HepG2 (cell line): ENCODE results near the gene GABBR2. TPM values are rescaled to one million over a fixed set of nuclear protein-coding genes. Genes with fewer than 3 reads are reported as not detected.

Experiments
- ATAC-seq: fragments of 200-7000 bp; cut with Tn5 transposase; 3 replicates; pipeline ENCODE4 v1.9.1; 2020; ENCODE audit warnings: mild to moderate bottlenecking, moderate library complexity
- BruUV-seq: library from RNA; stranded (reverse); fragments of 400-500 nt; replicated peaks from 2 replicates; lab custom pipeline; 2021; lab: Mats Ljungman, UMichigan
- CTCF ChIA-PET: fragments of 300-600 bp; formaldehyde crosslinking; extraction: SDS; loops from one replicate; lab custom pipeline; 2021; ENCODE audit warnings: low total read pairs, inconsistent platforms, low intra/inter-chr PET ratio; lab: Yijun Ruan, JAX
- POLR2A ChIA-PET: fragments of 350-600 bp; sonication (Branson Sonifier 250); formaldehyde crosslinking; loops from one replicate; lab custom pipeline; 2020; ENCODE audit warnings: antibody characterized with exemption, inconsistent platforms; lab: Yijun Ruan, JAX
- DNase-seq: peaks from one replicate; pipeline ENCODE4 v3.0.0-alpha.2; 2015; ENCODE audit warnings: low spot score
- FAIRE-seq: peaks from 3 replicates; lab custom pipeline; 2011; peaks lifted over from hg19 to GRCh38; lab: Jason Lieb, UNC
- H2AFZ ChIP-seq: one replicate; pipeline ENCODE4 v1.6.1; 2011; ENCODE audit warnings: low read length, inconsistent platforms
- H3K27ac ChIP-seq: fragments of 300-600 bp; 3 replicates; pipeline ENCODE4 v1.8.0; 2011; ENCODE audit warnings: mixed run types, mild to moderate bottlenecking, mixed read lengths, low read length, inconsistent platforms; ENCODE audit not compliant: insufficient read depth; ENCODE audit errors: extremely low read length
- H3K27me3 ChIP-seq, 2 experiments: fragments of 200-600 bp in 1 of 2; 2 replicates in 1 of 2; 3 replicates in 1 of 2; pipeline versions ENCODE4 v1.6.0 to v1.8.0; 2011; ENCODE audit warnings: low read length in 2 of 2, mild to moderate bottlenecking in 2 of 2, moderate library complexity in 2 of 2, inconsistent platforms in 1 of 2; ENCODE audit not compliant: insufficient read depth in 2 of 2, control insufficient read depth in 1 of 2
- H3K36me3 ChIP-seq, 2 experiments: fragments of 200-600 bp in 1 of 2; replicated peaks in 1 of 2; 2 replicates in 1 of 2; 3 replicates in 1 of 2; pipeline versions ENCODE4 v1.5.1 to v1.8.0; 2011; ENCODE audit warnings: low read length in 2 of 2, inconsistent platforms in 1 of 2; ENCODE audit not compliant: insufficient read depth in 2 of 2, control insufficient read depth in 1 of 2
- H3K4me1 ChIP-seq: 2 replicates; pipeline ENCODE4 v1.5.1; 2012; ENCODE audit warnings: low read length, inconsistent platforms; ENCODE audit not compliant: insufficient read depth
- H3K4me2 ChIP-seq: 2 replicates; pipeline ENCODE4 v1.6.0; 2011; ENCODE audit warnings: low read depth, low read length, inconsistent platforms
- H3K4me3 ChIP-seq, 3 experiments: fragments of 200-600 bp in 1 of 3; sonication (generic), shearing (Covaris generic) in 1 of 3; replicated peaks in 1 of 3; 2 replicates each; pipeline ENCODE4 v1.5.1; 2011 to 2016; ENCODE audit warnings: low read length in 3 of 3, inconsistent platforms in 2 of 3, low read depth in 2 of 3, mild to moderate bottlenecking in 2 of 3, control low read depth in 1 of 3, mixed read lengths in 1 of 3; ENCODE audit not compliant: insufficient read depth in 1 of 3
- H3K79me2 ChIP-seq: one replicate; pipeline ENCODE4 v1.6.1; 2011; ENCODE audit warnings: low read length, inconsistent platforms; ENCODE audit not compliant: insufficient read depth
- H3K9ac ChIP-seq: 2 replicates; pipeline ENCODE4 v1.6.0; 2011; ENCODE audit warnings: mild to moderate bottlenecking, low read depth, low read length, inconsistent platforms; ENCODE audit not compliant: insufficient read depth
- H3K9me3 ChIP-seq: 2 replicates; pipeline ENCODE4 v1.5.1; 2012; ENCODE audit warnings: mild to moderate bottlenecking, low read length
- H4K20me1 ChIP-seq: 2 replicates; pipeline ENCODE4 v1.6.0; 2011; ENCODE audit warnings: inconsistent platforms, mild to moderate bottlenecking, low read length, moderate library complexity; ENCODE audit not compliant: insufficient read depth
- AGO2 ChIP-seq: fragments of 200-400 bp; formaldehyde crosslinking; optimal IDR thresholded peaks from 2 replicates; pipeline ENCODE3; 2017; ENCODE audit warnings: mild to moderate bottlenecking, low read depth, low read length, moderate library complexity
- HCFC1 ChIP-seq: fragments of 150-350 bp; IDR thresholded peaks from 2 replicates; pipeline ENCODE4 v1.6.1; 2014; ENCODE audit warnings: low read depth, low read length
- IKZF1 ChIP-seq: fragments of 450-650 bp; IDR thresholded peaks from 2 replicates; pipeline ENCODE4 v1.7.1; 2016
- KMT2A ChIP-seq: sonication (generic); formaldehyde crosslinking; IDR thresholded peaks from 2 replicates; pipeline ENCODE4 v1.4.0; 2020; ENCODE audit warnings: missing genetic modification reagents
- RFXAP ChIP-seq: sonication (generic); formaldehyde crosslinking; IDR thresholded peaks from 2 replicates; pipeline ENCODE4 v1.4.0; 2020; ENCODE audit warnings: missing genetic modification reagents, borderline replicate concordance
- STAG1 ChIP-seq: sonication (generic); formaldehyde crosslinking; IDR thresholded peaks from 2 replicates; pipeline ENCODE4 v1.4.0; 2020; ENCODE audit warnings: missing genetic modification reagents
- ZBTB1 ChIP-seq: sonication (generic); formaldehyde crosslinking; IDR thresholded peaks from 2 replicates; pipeline ENCODE4 v1.4.0; 2020; ENCODE audit warnings: missing genetic modification reagents, borderline replicate concordance
- ZC3H4 ChIP-seq: sonication (generic); formaldehyde crosslinking; IDR thresholded peaks from 2 replicates; pipeline ENCODE4 v1.4.0; 2020; ENCODE audit warnings: missing genetic modification reagents, borderline replicate concordance
- ZFP41 ChIP-seq: sonication (generic); formaldehyde crosslinking; IDR thresholded peaks from 2 replicates; pipeline ENCODE4 v1.4.0; 2020; ENCODE audit warnings: mild to moderate bottlenecking, missing genetic modification reagents, borderline replicate concordance
- ZNF234 ChIP-seq: sonication (generic); formaldehyde crosslinking; conservative IDR thresholded peaks from 2 replicates; pipeline ENCODE4 v1.5.1; 2020; ENCODE audit warnings: mild to moderate bottlenecking, missing genetic modification reagents
- WGBS: methylation state at CpG from one replicate; pipeline ENCODE4 v1.1.6; 2017; ENCODE audit warnings: low lambda C conversion rate; 5-methylcytosine and 5-hydroxymethylcytosine counted together
- in situ Hi-C: cut with HindIII; loops from 2 replicates; pipeline ENCODE4 v1.10.0; 2017; ENCODE audit warnings: low pct_unique_long_range_greater_than_20kb; ENCODE audit not compliant: extremely low pct_ligation_motif_present
- intact Hi-C: fragments of 100-400 bp; cut with micrococcal nuclease; formaldehyde crosslinking; loops from one replicate; pipeline ENCODE4 v1.10.0; 2022; ENCODE audit not compliant: unreplicated experiment
- polyA plus RNA-seq, 8 experiments: library from polyadenylated mRNA; depleted of rRNA in 3 of 8; stranded (reverse) in 7 of 8; unstranded in 1 of 8; fragments of >200 nt; fragmentation: Illumina TruSeq in 4 of 8; extraction: Trizol in 4 of 8; gene quantifications; 2 replicates each; pipeline versions ENCODE4 v1.2.1 to v1.2.3, GENCODE V29; 2011 to 2016; ENCODE audit warnings: low read depth in 4 of 8, missing spikeins in 1 of 8, mixed read lengths in 1 of 8; ENCODE audit not compliant: insufficient read depth in 1 of 8
- total RNA-seq, 5 experiments: library from RNA; depleted of rRNA; stranded (reverse); fragments of >200 nt; fragmentation: Illumina TruSeq; extraction: Trizol; gene quantifications; 2 replicates each; pipeline ENCODE4 v1.2.3, GENCODE V29; 2016; ENCODE audit warnings: low read depth in 1 of 5
- TF ChIP-seq, protein P1 (sequence below): sonication (generic); formaldehyde crosslinking; IDR thresholded peaks from 2 replicates; pipeline ENCODE4 v1.5.1; 2020; ENCODE audit warnings: mild to moderate bottlenecking, missing genetic modification reagents, borderline replicate concordance
- TF ChIP-seq, protein P2 (sequence below): IDR thresholded peaks from 2 replicates; pipeline ENCODE4 v1.6.1; 2012; ENCODE audit warnings: low read length, improper control_type of control experiment
- TF ChIP-seq, protein P3 (sequence below): sonication (generic); formaldehyde crosslinking; IDR thresholded peaks from 2 replicates; pipeline ENCODE4 v1.5.0; 2020; ENCODE audit warnings: mild to moderate bottlenecking, missing genetic modification reagents

GABBR2 gene
- total and polyA plus RNA-seq, 2 of the 13 experiments (the other 11 are each of a cell fraction or from before 2014, with no cell fraction given), result 0.02 TPM; not detected in 1

DNA sequence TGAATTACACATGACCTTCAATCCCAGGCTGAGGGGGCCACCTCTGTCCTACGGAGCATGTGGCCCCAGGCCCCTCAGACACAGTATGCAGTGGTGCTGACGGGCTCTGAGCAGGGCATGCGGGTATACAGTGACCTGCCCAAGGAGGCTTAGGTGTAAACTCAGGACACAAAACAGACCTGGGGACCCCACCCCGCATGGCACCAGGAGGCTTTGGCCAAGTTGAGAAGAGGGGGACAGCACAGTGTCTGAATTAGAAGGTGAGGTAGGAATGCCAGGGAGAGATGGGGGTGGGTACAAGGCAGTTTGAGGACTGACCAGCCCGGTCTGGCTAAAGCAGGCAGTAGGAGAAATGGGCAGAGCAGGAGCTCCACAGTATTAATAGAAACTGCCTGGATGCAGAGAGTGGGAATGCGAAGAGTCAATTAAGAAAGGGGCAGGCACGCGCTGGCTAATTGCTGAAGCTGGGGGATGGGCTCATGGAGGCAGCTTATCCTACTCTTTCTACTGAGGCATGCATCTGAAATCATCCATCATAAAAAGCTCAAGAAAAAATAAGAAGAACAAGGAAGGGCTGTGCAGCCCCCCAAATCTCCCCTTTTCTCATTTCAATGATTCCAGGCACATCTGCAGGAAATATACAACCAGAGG is 109.0 kb downstream of the GABBR2 start:
- ATAC-seq, result no peak
- peaks cover 5% of the 10 kb centered on the region; the same call in 1 of the 2 replicates for H3K4me1 ChIP-seq
- H4K20me1 ChIP-seq, result 0 out of 2 replicates have a peak, but pooled peaks cover under 1% of the 10 kb centered on the region
- no peak overlapping the region for H3K27ac ChIP-seq
- H3K36me3 ChIP-seq, result no peaks in the 10 kb centered on the region
- H3K9ac ChIP-seq, result no peak overlapping the region
- intact Hi-C loops, result no loop called here
- no peak overlapping the region for H3K4me3 ChIP-seq
- no peak overlapping the region for H2AFZ ChIP-seq
- CTCF ChIA-PET, result no interaction called here
- WGBS, result 41% methylated on average over 8 of the region's 8 CpGs
- no peak for FAIRE-seq
- in situ Hi-C loops, result no loop called here
- POLR2A ChIA-PET, result no interaction called here
- no peak for DNase-seq
- no TSS peak for BruUV-seq
- no peak overlapping the region for H3K4me2 ChIP-seq
- no peaks in the 10 kb centered on the region for H3K79me2 ChIP-seq
- no peaks in the 10 kb centered on the region for H3K9me3 ChIP-seq
- 0 out of 5 replicates have a peak, but pooled peaks cover 0 to 8% of the 10 kb centered on the region in 2 experiments for H3K27me3 ChIP-seq
- TF ChIP-seq IKZF1 (no peak), RFXAP (CRISPR knock-in tag) (no peak), ZBTB1 (CRISPR knock-in tag) (no peak), AGO2 (no peak), ZNF234 (no peak), ZFP41 (no peak), ZC3H4 (no peak), STAG1 (CRISPR knock-in tag) (no peak), KMT2A (no peak), HCFC1 (no peak)
- TF ChIP-seq, protein P1, sequence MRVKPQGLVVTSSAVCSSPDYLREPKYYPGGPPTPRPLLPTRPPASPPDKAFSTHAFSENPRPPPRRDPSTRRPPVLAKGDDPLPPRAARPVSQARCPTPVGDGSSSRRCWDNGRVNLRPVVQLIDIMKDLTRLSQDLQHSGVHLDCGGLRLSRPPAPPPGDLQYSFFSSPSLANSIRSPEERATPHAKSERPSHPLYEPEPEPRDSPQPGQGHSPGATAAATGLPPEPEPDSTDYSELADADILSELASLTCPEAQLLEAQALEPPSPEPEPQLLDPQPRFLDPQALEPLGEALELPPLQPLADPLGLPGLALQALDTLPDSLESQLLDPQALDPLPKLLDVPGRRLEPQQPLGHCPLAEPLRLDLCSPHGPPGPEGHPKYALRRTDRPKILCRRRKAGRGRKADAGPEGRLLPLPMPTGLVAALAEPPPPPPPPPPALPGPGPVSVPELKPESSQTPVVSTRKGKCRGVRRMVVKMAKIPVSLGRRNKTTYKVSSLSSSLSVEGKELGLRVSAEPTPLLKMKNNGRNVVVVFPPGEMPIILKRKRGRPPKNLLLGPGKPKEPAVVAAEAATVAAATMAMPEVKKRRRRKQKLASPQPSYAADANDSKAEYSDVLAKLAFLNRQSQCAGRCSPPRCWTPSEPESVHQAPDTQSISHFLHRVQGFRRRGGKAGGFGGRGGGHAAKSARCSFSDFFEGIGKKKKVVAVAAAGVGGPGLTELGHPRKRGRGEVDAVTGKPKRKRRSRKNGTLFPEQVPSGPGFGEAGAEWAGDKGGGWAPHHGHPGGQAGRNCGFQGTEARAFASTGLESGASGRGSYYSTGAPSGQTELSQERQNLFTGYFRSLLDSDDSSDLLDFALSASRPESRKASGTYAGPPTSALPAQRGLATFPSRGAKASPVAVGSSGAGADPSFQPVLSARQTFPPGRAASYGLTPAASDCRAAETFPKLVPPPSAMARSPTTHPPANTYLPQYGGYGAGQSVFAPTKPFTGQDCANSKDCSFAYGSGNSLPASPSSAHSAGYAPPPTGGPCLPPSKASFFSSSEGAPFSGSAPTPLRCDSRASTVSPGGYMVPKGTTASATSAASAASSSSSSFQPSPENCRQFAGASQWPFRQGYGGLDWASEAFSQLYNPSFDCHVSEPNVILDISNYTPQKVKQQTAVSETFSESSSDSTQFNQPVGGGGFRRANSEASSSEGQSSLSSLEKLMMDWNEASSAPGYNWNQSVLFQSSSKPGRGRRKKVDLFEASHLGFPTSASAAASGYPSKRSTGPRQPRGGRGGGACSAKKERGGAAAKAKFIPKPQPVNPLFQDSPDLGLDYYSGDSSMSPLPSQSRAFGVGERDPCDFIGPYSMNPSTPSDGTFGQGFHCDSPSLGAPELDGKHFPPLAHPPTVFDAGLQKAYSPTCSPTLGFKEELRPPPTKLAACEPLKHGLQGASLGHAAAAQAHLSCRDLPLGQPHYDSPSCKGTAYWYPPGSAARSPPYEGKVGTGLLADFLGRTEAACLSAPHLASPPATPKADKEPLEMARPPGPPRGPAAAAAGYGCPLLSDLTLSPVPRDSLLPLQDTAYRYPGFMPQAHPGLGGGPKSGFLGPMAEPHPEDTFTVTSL (CRISPR knock-in tag), result no peak
- TF ChIP-seq, protein P2, sequence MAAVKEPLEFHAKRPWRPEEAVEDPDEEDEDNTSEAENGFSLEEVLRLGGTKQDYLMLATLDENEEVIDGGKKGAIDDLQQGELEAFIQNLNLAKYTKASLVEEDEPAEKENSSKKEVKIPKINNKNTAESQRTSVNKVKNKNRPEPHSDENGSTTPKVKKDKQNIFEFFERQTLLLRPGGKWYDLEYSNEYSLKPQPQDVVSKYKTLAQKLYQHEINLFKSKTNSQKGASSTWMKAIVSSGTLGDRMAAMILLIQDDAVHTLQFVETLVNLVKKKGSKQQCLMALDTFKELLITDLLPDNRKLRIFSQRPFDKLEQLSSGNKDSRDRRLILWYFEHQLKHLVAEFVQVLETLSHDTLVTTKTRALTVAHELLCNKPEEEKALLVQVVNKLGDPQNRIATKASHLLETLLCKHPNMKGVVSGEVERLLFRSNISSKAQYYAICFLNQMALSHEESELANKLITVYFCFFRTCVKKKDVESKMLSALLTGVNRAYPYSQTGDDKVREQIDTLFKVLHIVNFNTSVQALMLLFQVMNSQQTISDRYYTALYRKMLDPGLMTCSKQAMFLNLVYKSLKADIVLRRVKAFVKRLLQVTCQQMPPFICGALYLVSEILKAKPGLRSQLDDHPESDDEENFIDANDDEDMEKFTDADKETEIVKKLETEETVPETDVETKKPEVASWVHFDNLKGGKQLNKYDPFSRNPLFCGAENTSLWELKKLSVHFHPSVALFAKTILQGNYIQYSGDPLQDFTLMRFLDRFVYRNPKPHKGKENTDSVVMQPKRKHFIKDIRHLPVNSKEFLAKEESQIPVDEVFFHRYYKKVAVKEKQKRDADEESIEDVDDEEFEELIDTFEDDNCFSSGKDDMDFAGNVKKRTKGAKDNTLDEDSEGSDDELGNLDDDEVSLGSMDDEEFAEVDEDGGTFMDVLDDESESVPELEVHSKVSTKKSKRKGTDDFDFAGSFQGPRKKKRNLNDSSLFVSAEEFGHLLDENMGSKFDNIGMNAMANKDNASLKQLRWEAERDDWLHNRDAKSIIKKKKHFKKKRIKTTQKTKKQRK, result no peak
- TF ChIP-seq, protein P3, sequence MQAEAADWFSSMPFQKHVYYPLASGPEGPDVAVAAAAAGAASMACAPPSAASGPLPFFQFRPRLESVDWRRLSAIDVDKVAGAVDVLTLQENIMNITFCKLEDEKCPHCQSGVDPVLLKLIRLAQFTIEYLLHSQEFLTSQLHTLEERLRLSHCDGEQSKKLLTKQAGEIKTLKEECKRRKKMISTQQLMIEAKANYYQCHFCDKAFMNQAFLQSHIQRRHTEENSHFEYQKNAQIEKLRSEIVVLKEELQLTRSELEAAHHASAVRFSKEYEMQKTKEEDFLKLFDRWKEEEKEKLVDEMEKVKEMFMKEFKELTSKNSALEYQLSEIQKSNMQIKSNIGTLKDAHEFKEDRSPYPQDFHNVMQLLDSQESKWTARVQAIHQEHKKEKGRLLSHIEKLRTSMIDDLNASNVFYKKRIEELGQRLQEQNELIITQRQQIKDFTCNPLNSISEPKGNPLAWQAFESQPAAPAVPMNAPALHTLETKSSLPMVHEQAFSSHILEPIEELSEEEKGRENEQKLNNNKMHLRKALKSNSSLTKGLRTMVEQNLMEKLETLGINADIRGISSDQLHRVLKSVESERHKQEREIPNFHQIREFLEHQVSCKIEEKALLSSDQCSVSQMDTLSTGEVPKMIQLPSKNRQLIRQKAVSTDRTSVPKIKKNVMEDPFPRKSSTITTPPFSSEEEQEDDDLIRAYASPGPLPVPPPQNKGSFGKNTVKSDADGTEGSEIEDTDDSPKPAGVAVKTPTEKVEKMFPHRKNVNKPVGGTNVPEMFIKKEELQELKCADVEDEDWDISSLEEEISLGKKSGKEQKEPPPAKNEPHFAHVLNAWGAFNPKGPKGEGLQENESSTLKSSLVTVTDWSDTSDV (CRISPR knock-in tag), result no peak
